ENCODE results near the gene PLPPR1. TPM values are rescaled to one million over a fixed set of nuclear protein-coding genes. Genes with fewer than 3 reads are reported as not detected.

Gene PLPPR1
- total RNA-seq, 4 donors from 2014 or later: 0.27 to 0.42 TPM; not detected in 2

DNA sequence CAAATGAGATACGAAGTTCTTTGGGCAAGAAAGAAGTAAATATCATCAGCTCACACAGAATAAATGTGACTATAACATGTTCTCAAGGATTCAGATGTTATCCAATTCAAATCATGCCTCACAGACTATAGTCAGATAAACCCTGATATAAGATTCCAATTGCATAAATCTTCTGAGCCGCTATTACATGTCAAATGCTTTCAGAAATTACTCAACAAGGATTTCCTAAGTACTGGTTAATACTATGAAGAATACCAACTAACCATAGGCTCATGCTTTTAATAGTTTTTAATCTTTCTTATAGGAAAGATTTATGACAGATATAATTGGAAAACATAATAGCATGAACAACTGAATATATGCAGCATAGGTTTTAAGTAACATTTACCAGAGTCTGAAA lies 282.7 kb downstream of the PLPPR1 start:
- peaks cover 6% of the 10 kb centered on the region for H3K27me3 ChIP-seq
- WGBS, 2 donors (ENCODE audit: low coverage in 1 of 2): 25 to 28% methylated on average over 2 of the region's 2 CpGs
- H3K4me1 ChIP-seq: no peaks in the 10 kb centered on the region
- no peak overlapping the region for H3K4me3 ChIP-seq
- no peak overlapping the region for H3K27ac ChIP-seq
- ATAC-seq: no peak
- no peaks in the 10 kb centered on the region for H3K36me3 ChIP-seq
- H3K9me3 ChIP-seq: no peaks in the 10 kb centered on the region
- TF ChIP-seq, protein P1, sequence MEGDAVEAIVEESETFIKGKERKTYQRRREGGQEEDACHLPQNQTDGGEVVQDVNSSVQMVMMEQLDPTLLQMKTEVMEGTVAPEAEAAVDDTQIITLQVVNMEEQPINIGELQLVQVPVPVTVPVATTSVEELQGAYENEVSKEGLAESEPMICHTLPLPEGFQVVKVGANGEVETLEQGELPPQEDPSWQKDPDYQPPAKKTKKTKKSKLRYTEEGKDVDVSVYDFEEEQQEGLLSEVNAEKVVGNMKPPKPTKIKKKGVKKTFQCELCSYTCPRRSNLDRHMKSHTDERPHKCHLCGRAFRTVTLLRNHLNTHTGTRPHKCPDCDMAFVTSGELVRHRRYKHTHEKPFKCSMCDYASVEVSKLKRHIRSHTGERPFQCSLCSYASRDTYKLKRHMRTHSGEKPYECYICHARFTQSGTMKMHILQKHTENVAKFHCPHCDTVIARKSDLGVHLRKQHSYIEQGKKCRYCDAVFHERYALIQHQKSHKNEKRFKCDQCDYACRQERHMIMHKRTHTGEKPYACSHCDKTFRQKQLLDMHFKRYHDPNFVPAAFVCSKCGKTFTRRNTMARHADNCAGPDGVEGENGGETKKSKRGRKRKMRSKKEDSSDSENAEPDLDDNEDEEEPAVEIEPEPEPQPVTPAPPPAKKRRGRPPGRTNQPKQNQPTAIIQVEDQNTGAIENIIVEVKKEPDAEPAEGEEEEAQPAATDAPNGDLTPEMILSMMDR (IDR thresholded peaks at IDR 0.05): no peak
- no peak for TF ChIP-seq EP300 (IDR thresholded peaks at IDR 0.05)
- TF ChIP-seq POLR2A (IDR thresholded peaks at IDR 0.05): no peak
- TF ChIP-seq POLR2AphosphoS5 (IDR thresholded peaks at IDR 0.05): no peak

DNA sequence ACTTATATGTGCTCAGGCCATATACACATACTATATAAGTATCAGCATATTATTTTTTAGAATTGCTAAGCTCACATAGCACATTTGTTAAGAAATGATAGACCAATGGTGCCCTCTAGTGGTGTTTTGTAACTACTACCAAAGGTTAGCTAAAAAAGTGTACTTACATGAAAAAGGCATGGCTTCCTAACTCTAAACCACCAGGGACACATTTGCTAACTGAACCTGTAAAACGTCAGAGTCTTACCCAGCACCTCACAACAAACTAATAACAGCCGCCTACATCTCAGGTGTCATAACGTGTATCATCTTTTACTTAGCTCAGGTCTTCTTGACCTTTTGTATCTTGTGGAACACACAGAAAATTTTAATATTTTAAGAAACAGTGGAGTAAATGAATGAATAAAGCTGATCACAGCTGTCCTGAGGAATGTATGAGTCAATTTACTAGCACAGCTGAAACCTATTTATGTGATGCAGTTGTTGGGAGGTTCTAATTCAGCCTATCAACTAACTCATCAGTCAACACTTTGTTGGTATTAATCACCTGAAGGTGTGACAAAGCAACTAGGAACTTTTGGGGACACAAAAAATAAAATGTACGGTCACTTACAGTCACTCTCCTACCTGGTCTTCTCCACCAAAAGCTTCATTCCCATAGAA lies 283.4 kb downstream of the PLPPR1 start:
- H3K4me1 ChIP-seq: no peaks in the 10 kb centered on the region

DNA sequence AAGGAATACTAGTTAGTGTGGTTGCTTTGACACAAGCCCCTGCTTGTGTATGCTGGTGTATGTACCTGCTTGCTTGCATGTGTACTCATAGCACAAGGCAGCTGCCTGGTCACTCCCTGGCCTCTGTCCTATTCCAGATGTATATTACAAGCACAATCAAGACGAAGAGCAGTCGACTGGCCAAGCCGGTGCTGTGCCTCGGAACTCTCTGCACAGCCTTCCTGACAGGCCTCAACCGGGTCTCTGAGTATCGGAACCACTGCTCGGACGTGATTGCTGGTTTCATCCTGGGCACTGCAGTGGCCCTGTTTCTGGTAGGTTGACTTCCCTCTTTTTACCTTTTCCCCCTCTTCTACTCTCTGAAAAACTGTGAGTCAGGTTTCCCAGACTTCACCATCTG lies 284.1 kb downstream of the PLPPR1 start:
- ATAC-seq: no peak
- H3K27ac ChIP-seq: no peak overlapping the region
- no peak for TF ChIP-seq POLR2AphosphoS5 (IDR thresholded peaks at IDR 0.05)
- TF ChIP-seq, protein P1 (IDR thresholded peaks at IDR 0.05): no peak
- no peak for TF ChIP-seq EP300 (IDR thresholded peaks at IDR 0.05)
- no peak for TF ChIP-seq POLR2A (IDR thresholded peaks at IDR 0.05)
- 88% methylated on average over 8 of the region's 8 CpGs; no CpG with 5 or more reads in 1 of the 2 donors for WGBS, 2 donors (ENCODE audit: low coverage in 1 of 2)
- H3K27me3 ChIP-seq: peaks cover 6% of the 10 kb centered on the region
- no peaks in the 10 kb centered on the region for H3K9me3 ChIP-seq
- H3K4me1 ChIP-seq: no peaks in the 10 kb centered on the region
- H3K36me3 ChIP-seq: no peaks in the 10 kb centered on the region
- H3K4me3 ChIP-seq: no peak overlapping the region

More for the DNA sequence above, 283.4 kb downstream of the PLPPR1 start:
- Histone ChIP-seq H3K4me3 (no peak overlapping the region), H3K27ac (no peak overlapping the region), H3K9me3 (no peaks in the 10 kb centered on the region), H3K36me3 (no peaks in the 10 kb centered on the region), H3K27me3 (peaks cover 6% of the 10 kb centered on the region)
- no peak for ATAC-seq
- TF ChIP-seq EP300 (IDR thresholded peaks at IDR 0.05): no peak
- TF ChIP-seq, protein P1 (IDR thresholded peaks at IDR 0.05): peak; percentile 55 to 66 (median 58)
- WGBS, 2 donors (ENCODE audit: low coverage in 1 of 2): 0 to 23% methylated on average over 3 to 4 of the region's 4 CpGs

DNA sequence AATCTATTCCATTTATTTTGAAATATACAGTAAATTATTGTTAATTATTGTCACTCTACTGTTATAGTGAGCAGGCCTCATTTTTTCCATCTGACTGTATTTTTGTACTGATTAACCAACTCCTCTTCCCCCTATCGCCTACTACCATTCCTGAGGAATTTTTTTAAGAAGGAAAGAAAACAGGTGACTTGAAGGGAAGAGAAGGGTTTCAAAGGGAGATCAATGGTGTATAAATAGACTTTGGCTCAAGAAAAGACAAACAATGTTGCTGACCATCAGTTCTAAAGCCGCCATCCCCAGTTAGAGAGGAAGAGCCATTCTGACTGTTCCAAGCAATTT lies 286.6 kb downstream of the PLPPR1 start:
- TF ChIP-seq POLR2AphosphoS5 (IDR thresholded peaks at IDR 0.05) (no peak), POLR2A (IDR thresholded peaks at IDR 0.05) (no peak), EP300 (IDR thresholded peaks at IDR 0.05) (no peak)
- TF ChIP-seq, protein P1 (IDR thresholded peaks at IDR 0.05): no peak
- no peak overlapping the region for H3K27ac ChIP-seq
- H3K4me3 ChIP-seq: no peak overlapping the region
- no peaks in the 10 kb centered on the region for H3K36me3 ChIP-seq
- peaks cover 9% of the 10 kb centered on the region for H3K27me3 ChIP-seq
- H3K4me1 ChIP-seq: no peaks in the 10 kb centered on the region
- no peak for ATAC-seq
- H3K9me3 ChIP-seq: no peaks in the 10 kb centered on the region
- 73 to 78% methylated on average over 2 of the region's 2 CpGs for WGBS, 2 donors (ENCODE audit: low coverage in 1 of 2)

DNA sequence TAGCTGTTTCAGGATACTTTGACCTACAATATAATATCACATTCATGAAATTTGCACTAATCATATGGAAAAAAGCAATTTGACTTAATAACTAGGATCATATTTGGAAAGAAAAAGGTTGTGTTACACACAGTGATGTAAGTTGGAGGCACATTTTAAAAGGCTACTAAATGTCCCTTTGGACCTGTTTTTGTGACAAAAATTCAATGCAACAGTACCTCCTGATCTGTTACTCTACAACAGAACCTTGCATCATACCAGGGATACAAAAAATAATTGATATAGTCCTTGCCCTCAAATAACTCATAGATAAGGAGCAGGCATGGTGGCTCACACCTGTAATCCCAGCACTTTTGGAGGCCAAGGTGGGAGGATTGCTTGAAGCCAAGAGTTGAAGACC lies 289.2 kb downstream of the PLPPR1 start:
- Histone ChIP-seq H3K27ac (no peak overlapping the region), H3K4me1 (no peaks in the 10 kb centered on the region), H3K36me3 (no peaks in the 10 kb centered on the region), H3K4me3 (no peak overlapping the region), H3K27me3 (peaks cover 4% of the 10 kb centered on the region), H3K9me3 (no peaks in the 10 kb centered on the region)
- no peak for ATAC-seq
- no peak for TF ChIP-seq EP300 (IDR thresholded peaks at IDR 0.05)
- no peak for TF ChIP-seq POLR2A (IDR thresholded peaks at IDR 0.05)
- TF ChIP-seq POLR2AphosphoS5 (IDR thresholded peaks at IDR 0.05): no peak
- TF ChIP-seq, protein P1 (IDR thresholded peaks at IDR 0.05): no peak

Data from gastroesophageal sphincter (tissue), 4 donors.